GM18526 (cell line): ENCODE results near the gene FBXL22.

Source experiments
- POLR2A ChIP-seq: IDR thresholded peaks from 3 replicates; pipeline ENCODE4 v1.6.1; 2011; ENCODE audit not compliant: insufficient read length; ENCODE audit errors: extremely low read depth

Gene FBXL22

GRCh38 chr15:63630036-63630751 lies 33.0 kb downstream of the FBXL22 start:
- no peak for TF ChIP-seq POLR2A

- TF ChIP-seq POLR2A, result no peak
These were observed 36.1 kb downstream of the FBXL22 start for GRCh38 chr15:63633312-63633711.

GRCh38 chr15:63634154-63634553 lies 37.0 kb downstream of the FBXL22 start:
- no peak for TF ChIP-seq POLR2A

- TF ChIP-seq POLR2A, result no peak
These were observed 39.4 kb downstream of the FBXL22 start for GRCh38 chr15:63636518-63637061.

- TF ChIP-seq POLR2A, result no peak
These were observed 41.7 kb downstream of the FBXL22 start for GRCh38 chr15:63638839-63639238.

GRCh38 chr15:63640146-63640545 lies 43.0 kb downstream of the FBXL22 start:
- no peak for TF ChIP-seq POLR2A
